ENCODE measurements around the gene HAX1. TPM values are rescaled to one million over a fixed set of nuclear protein-coding genes. Genes with fewer than 3 reads are reported as not detected.

The HAX1 gene
- total and polyA plus RNA-seq, 12 donors: 162 to 313 (median 172) TPM

DNA sequence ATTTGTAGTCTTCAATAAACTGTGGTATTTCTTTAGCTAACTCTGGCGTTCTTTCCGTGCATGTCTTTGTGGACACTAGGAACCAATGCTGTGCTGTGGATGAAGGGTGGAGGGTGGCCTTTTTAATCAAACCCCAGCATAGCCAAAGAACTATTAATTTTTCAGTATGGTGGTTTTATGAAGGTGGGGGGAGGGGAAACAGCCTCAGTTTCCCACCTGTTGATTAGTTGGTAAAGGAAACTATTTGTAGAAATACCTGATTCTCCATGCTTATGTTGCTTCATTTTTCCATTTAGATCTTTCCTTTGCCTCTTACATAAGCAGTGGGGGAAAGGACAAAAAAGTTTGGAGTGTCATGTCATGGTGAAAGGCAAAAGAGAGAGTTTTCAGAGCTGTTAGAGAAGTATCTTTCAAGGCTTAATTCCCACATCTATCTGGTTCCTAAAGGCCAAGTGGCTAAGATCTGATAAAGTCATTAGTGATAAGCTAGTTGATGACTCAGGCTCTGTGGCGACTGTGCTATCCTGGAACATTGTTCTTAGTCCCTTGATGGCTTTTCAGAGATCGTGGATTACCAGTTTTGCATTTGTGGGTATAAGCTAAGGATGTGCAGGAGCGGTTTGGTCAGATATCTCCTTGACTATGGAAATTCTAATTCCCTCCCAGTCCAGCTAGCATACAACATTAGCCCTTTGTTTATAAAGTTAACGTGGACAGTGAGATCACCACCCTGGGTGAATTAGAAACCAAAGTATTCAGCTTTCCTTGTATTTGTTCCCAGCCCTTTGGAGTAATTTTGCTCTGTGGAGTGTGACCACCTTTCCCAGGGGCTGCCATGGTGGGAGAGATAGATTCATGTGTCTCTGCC is 8.7 kb upstream of the HAX1 start:
- 61 to 65% methylated on average over 6 of the region's 6 CpGs for WGBS, 2 donors
- intact Hi-C loops (cut with DNase I): loop anchor here in 3 of 10 donors (10.0 kb wide), 3 partner anchors 59 to 269 kb away; partner anchors contain the start of genes CFAP141 (in 2 of the 3) and RPS27 (in 1 of the 3)
- ATAC-seq: peak in 1 of 8 donors; percentile 17
- TF ChIP-seq, protein P1, sequence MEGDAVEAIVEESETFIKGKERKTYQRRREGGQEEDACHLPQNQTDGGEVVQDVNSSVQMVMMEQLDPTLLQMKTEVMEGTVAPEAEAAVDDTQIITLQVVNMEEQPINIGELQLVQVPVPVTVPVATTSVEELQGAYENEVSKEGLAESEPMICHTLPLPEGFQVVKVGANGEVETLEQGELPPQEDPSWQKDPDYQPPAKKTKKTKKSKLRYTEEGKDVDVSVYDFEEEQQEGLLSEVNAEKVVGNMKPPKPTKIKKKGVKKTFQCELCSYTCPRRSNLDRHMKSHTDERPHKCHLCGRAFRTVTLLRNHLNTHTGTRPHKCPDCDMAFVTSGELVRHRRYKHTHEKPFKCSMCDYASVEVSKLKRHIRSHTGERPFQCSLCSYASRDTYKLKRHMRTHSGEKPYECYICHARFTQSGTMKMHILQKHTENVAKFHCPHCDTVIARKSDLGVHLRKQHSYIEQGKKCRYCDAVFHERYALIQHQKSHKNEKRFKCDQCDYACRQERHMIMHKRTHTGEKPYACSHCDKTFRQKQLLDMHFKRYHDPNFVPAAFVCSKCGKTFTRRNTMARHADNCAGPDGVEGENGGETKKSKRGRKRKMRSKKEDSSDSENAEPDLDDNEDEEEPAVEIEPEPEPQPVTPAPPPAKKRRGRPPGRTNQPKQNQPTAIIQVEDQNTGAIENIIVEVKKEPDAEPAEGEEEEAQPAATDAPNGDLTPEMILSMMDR (IDR thresholded peaks at IDR 0.05): no peak
- no peak overlapping the region for H3K4me3 ChIP-seq
- no peaks in the 10 kb centered on the region for H3K9me3 ChIP-seq
- DNase-seq: no peak
- peaks cover 9 to 100% (median 60%) of the 10 kb centered on the region in 9 donors for H3K36me3 ChIP-seq
- peaks cover 0 to 14% (median 4%) of the 10 kb centered on the region in 9 donors for H3K4me1 ChIP-seq
- H3K27ac ChIP-seq: peak overlapping the region in 2 of 10 donors; percentile 7 to 19
- H3K27me3 ChIP-seq: no peaks in the 10 kb centered on the region

DNA sequence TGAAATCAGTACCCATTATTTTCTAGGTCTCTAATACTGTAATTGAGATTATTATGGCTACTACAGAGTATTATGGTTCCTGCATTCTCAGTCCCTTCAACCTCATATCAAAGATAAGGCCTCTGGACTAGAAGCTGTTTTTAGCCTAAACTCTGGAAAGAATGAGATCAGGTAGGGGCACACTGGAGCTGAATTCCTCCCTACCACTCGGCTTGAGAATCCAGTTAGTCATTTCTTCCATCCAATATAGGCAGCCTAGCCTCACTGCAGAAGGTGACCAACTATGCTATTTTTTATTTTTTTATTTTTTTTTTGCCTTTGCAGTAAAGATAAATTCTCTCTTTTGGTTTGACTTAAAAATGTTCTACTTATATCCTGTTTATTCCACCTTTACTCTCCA is 8.0 kb upstream of the HAX1 start:
- Histone ChIP-seq H3K4me3 (no peak overlapping the region), H3K27ac (peak overlapping the region in 2 of 10 donors; percentile 7 to 19), H3K36me3 (peaks cover 6 to 100% (median 60%) of the 10 kb centered on the region in 9 donors), H3K9me3 (no peaks in the 10 kb centered on the region), H3K4me1 (peaks cover 0 to 14% (median 4%) of the 10 kb centered on the region in 9 donors), H3K27me3 (no peaks in the 10 kb centered on the region)
- TF ChIP-seq, protein P1 (IDR thresholded peaks at IDR 0.05): no peak
- ATAC-seq (peak in 1 of 8 donors; percentile 32), DNase-seq (no peak)
- WGBS, 2 donors: 43 to 52% methylated on average over 1 of the region's 1 CpG
- intact Hi-C loops (cut with DNase I): loop anchor here in 3 of 10 donors (10.0 kb wide), 3 partner anchors 60 to 270 kb away; partner anchors contain the start of genes CFAP141 (in 2 of the 3) and RPS27 (in 1 of the 3)

DNA sequence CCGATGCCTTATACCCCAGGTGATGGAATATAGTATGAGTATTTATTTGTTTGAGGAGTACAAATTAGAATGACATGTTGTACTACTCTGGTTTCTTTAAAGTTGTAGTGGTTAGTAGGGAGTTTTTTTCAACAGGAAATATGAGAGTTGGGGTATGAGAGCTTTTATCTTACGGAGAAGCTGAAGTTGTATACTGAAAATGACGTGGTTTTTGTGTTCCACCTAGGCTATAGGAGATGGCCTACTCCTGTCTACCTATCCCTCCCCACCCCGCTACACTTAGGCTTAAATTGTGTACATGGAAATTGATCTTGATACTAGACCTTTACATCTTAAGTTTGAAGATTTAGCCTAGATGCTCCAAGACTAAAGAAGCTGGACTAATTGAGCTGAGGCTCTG is 6.8 kb upstream of the HAX1 start:
- Histone ChIP-seq H3K27ac (no peak overlapping the region), H3K27me3 (no peaks in the 10 kb centered on the region), H3K4me1 (peaks cover 0 to 14% (median 4%) of the 10 kb centered on the region in 9 donors), H3K36me3 (peaks cover 4 to 100% (median 57%) of the 10 kb centered on the region in 9 donors), H3K4me3 (no peak overlapping the region), H3K9me3 (no peaks in the 10 kb centered on the region)
- no peak for DNase-seq
- intact Hi-C loops (cut with DNase I): loop anchor here in 4 of 10 donors (5.0 to 10.0 kb wide), 4 partner anchors 43 to 271 kb away; partner anchors contain the start of genes CFAP141 (in 2 of the 4), RPS27 (in 1 of the 4) and UBAP2L (in 1 of the 4)
- 71 to 86% methylated on average over 4 of the region's 4 CpGs for WGBS, 2 donors
- no peak for ATAC-seq
- TF ChIP-seq, protein P1 (IDR thresholded peaks at IDR 0.05): no peak

DNA sequence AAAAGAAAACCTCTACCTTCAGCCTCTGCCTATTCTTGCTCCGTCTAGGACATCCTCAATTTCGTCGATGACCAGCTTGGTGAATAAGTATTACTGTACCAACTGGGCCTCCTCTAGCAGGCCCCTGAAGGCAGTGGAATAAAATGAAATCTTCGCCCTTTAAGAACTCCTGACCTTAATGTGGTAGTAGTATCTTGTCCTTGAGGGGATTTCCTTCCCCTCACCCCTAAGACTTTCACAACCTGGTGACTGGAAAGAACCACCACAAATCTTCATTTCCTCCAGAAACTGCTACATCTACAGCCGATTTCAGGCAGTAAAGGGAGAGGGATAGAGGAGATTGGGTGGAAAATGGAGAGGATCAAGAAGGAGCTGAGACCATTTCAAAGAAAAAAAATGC is 1.6 kb upstream of the HAX1 start:
- H3K27me3 ChIP-seq: no peaks in the 10 kb centered on the region
- TF ChIP-seq, protein P1 (IDR thresholded peaks at IDR 0.05): no peak
- intact Hi-C loops (cut with DNase I): loop anchor here in 6 of 10 donors (5.0 to 10.0 kb wide), 8 partner anchors 49 to 279 kb away; partner anchors contain the start of genes ATP8B2 (in 2 of the 6), RPS27 (in 2 of the 6), UBAP2L (in 2 of the 6) and AQP10 (in 1 of the 6)
- 90 to 91% methylated on average over 5 of the region's 5 CpGs for WGBS, 2 donors
- no peaks in the 10 kb centered on the region for H3K9me3 ChIP-seq
- H3K4me3 ChIP-seq: no peak overlapping the region
- H3K4me1 ChIP-seq: peaks cover 3 to 21% (median 12%) of the 10 kb centered on the region in 9 donors
- ATAC-seq (no peak), DNase-seq (no peak)
- H3K27ac ChIP-seq: no peak overlapping the region
- H3K36me3 ChIP-seq: peaks cover 0 to 75% (median 39%) of the 10 kb centered on the region in 9 donors
